Body of pancreas (tissue), 4 donors: ENCODE measurements around the gene METAP1. TPM values are rescaled to one million over a fixed set of nuclear protein-coding genes. Genes with fewer than 3 reads are reported as not detected.
A peak's percentile ranks its signal among the peaks of the same experiment; 100 is the strongest.
"Not testable (repeated sequence)": the region's sequence is repeated elsewhere in the genome, so short reads cannot be mapped to it uniquely, and the experiment has no call there.

Experiments
- ATAC-seq: fragments of 150-250 bp; one replicate; pipeline ENCODE4 v1.9.1; 2016
- DNase-seq, 4 donors: peaks; one replicate each; pipeline ENCODE4 v3.0.0-alpha.2; 2019
- H3K27ac ChIP-seq, 4 donors: fragments of 200-600 bp; sonication (generic); 1 replicate in 3 of 4; 2 replicates in 1 of 4; pipeline versions ENCODE4 v1.5.1 to v1.6.1; 2016 to 2019; ENCODE audit warnings: mild to moderate bottlenecking in 1 of 4, mixed read lengths in 1 of 4, moderate library complexity in 1 of 4
- H3K27me3 ChIP-seq, 2 donors: fragments of 200-600 bp; sonication (generic); one replicate each; pipeline ENCODE4 v1.6.0; 2016; ENCODE audit warnings: mild to moderate bottlenecking in 1 of 2
- H3K36me3 ChIP-seq, 2 donors: fragments of 200-600 bp; sonication (generic); replicated peaks in 1 of 2; 2 replicates each; pipeline ENCODE4 v1.5.1; 2016; ENCODE audit warnings: low read depth in 2 of 2; ENCODE audit not compliant: insufficient read depth in 1 of 2
- H3K4me1 ChIP-seq: fragments of 200-600 bp; sonication (generic); one replicate; pipeline ENCODE4 v1.6.0; 2016
- H3K4me3 ChIP-seq, 2 donors: fragments of 200-600 bp; sonication (generic); 1 replicate in 1 of 2; 2 replicates in 1 of 2; pipeline ENCODE4 v1.5.1; 2016 to 2019
- H3K9me3 ChIP-seq, 3 donors: fragments of 200-600 bp; sonication (generic); 1 replicate in 2 of 3; 2 replicates in 1 of 3; pipeline ENCODE4 v1.5.1; 2016
- CTCF ChIP-seq, 7 experiments: fragments of 450-650 bp in 4 of 7; fragments of 200-600 bp in 3 of 7; sonication (generic) in 3 of 7; IDR thresholded peaks; one replicate each; pipeline ENCODE4 v1.5.1; 2016 to 2019; ENCODE audit warnings: antibody characterized with exemption in 7 of 7
- POLR2A ChIP-seq, 3 donors: fragments of 450-650 bp; IDR thresholded peaks; one replicate each; pipeline ENCODE4 v1.6.1; 2016; ENCODE audit warnings: antibody characterized with exemption in 3 of 3, mild to moderate bottlenecking in 2 of 3
- WGBS, 2 donors: methylation state at CpG; one replicate each; pipeline ENCODE4 v1.1.5; 2017; 5-methylcytosine and 5-hydroxymethylcytosine counted together
- intact Hi-C: fragments of 100-400 bp; cut with DNase I; formaldehyde crosslinking; loops from one replicate; pipeline ENCODE4 v1.15.1; 2023
- total RNA-seq, 2 donors: library from RNA; depleted of rRNA; stranded (reverse); fragments of >200 nt; gene quantifications; one replicate each; pipeline ENCODE4 v1.1.0, GENCODE V29; 2016

Gene METAP1
- total RNA-seq, 2 donors from 2014 or later = 21.1 to 21.8 TPM

GRCh38 chr4:99079625-99080295, 84.2 kb downstream of the METAP1 start:
- no peaks in the 10 kb centered on the region for H3K27me3 ChIP-seq
- intact Hi-C loops = no loop called here
- 52 to 53% methylated on average over 5 of the region's 5 CpGs for WGBS, 2 donors
- ATAC-seq = no peak
- TF ChIP-seq POLR2A (IDR thresholded peaks at IDR 0.05) = no peak
- no peak for TF ChIP-seq CTCF (IDR thresholded peaks at IDR 0.05)
- peaks cover 0 to 16% of the 10 kb centered on the region in 2 donors for H3K36me3 ChIP-seq
- no peak for DNase-seq
- H3K27ac ChIP-seq = no peak overlapping the region
- no peak overlapping the region for H3K4me3 ChIP-seq
- H3K9me3 ChIP-seq = no peaks in the 10 kb centered on the region
- peaks cover 8% of the 10 kb centered on the region for H3K4me1 ChIP-seq

- peaks cover 0 to 12% of the 10 kb centered on the region in 2 donors for H3K36me3 ChIP-seq
- H3K27ac ChIP-seq, H3K4me3 ChIP-seq, intact Hi-C loops, H3K27me3 ChIP-seq, H3K9me3 ChIP-seq, ATAC-seq, DNase-seq: not testable (repeated sequence)
- WGBS, 2 donors = 57 to 69% methylated on average over 6 of the region's 6 CpGs
- peaks cover 12% of the 10 kb centered on the region for H3K4me1 ChIP-seq
Observed at GRCh38 chr4:99080869-99081268, 85.3 kb downstream of the METAP1 start.

- TF ChIP-seq CTCF (IDR thresholded peaks at IDR 0.05) (no peak), POLR2A (IDR thresholded peaks at IDR 0.05) (no peak)
- 63 to 75% methylated on average over 5 of the region's 5 CpGs for WGBS, 2 donors
- ATAC-seq = no peak
- no peak overlapping the region for H3K4me3 ChIP-seq
- H3K36me3 ChIP-seq = peaks cover 0 to 7% of the 10 kb centered on the region in 2 donors
- H3K9me3 ChIP-seq = no peaks in the 10 kb centered on the region
- intact Hi-C loops = no loop called here
- DNase-seq = no peak
- H3K27ac ChIP-seq = no peak overlapping the region
- H3K4me1 ChIP-seq = peaks cover 23% of the 10 kb centered on the region
- no peaks in the 10 kb centered on the region for H3K27me3 ChIP-seq
Observed at GRCh38 chr4:99082192-99082591, 86.7 kb downstream of the METAP1 start.

- no peak for ATAC-seq
- intact Hi-C loops = no loop called here
- WGBS, 2 donors = 89 to 95% methylated on average over 2 of the region's 2 CpGs
- H3K4me1 ChIP-seq = peaks cover 27% of the 10 kb centered on the region
- H3K4me3 ChIP-seq = no peak overlapping the region
- TF ChIP-seq CTCF (IDR thresholded peaks at IDR 0.05) (no peak), POLR2A (IDR thresholded peaks at IDR 0.05) (no peak)
- no peaks in the 10 kb centered on the region for H3K9me3 ChIP-seq
- DNase-seq = no peak
- no peak overlapping the region for H3K27ac ChIP-seq
- H3K27me3 ChIP-seq = no peaks in the 10 kb centered on the region
- H3K36me3 ChIP-seq = peaks cover 0 to 7% of the 10 kb centered on the region in 2 donors
Observed at GRCh38 chr4:99084595-99084994, 89.1 kb downstream of the METAP1 start.

GRCh38 chr4:99088023-99088449, 92.5 kb downstream of the METAP1 start:
- intact Hi-C loops = no loop called here
- Histone ChIP-seq H3K27me3 (no peaks in the 10 kb centered on the region), H3K4me1 (peaks cover 25% of the 10 kb centered on the region), H3K36me3 (peaks cover 0 to 2% of the 10 kb centered on the region in 2 donors), H3K27ac (peak overlapping the region; percentile 86 to 93 (median 88)), H3K9me3 (no peaks in the 10 kb centered on the region), H3K4me3 (peak overlapping the region; percentile 60 to 63)
- no peak for TF ChIP-seq POLR2A (IDR thresholded peaks at IDR 0.05)
- TF ChIP-seq CTCF (IDR thresholded peaks at IDR 0.05) = no peak
- 3 to 4% methylated on average over 15 of the region's 15 CpGs for WGBS, 2 donors
- DNase-seq (peak; percentile 61 to 80 (median 76)), ATAC-seq (peak; percentile 67)
